A673 (cell line): ENCODE data around the gene DNAL4. TPM values are rescaled to one million over a fixed set of nuclear protein-coding genes. Genes with fewer than 3 reads are reported as not detected.

Source experiments
- BruUV-seq: library from RNA; stranded (reverse); fragments of 400-500 nt; replicated peaks from 2 replicates; lab custom pipeline; 2021; lab: Mats Ljungman, UMichigan
- CTCF ChIA-PET: fragments of 300-600 bp; sonication (Branson Sonifier 250); formaldehyde crosslinking; loops from one replicate; lab custom pipeline; 2022; ENCODE audit warnings: antibody characterized with exemption; lab: Charles Lee
- POLR2A ChIA-PET: fragments of 300-600 bp; sonication (Branson Sonifier 250); formaldehyde crosslinking; loops from one replicate; lab custom pipeline; 2022; ENCODE audit warnings: antibody characterized with exemption; ENCODE audit not compliant: low non-redundant PET; lab: Charles Lee
- DNase-seq: peaks from one replicate; pipeline ENCODE4 v3.0.0-alpha.2; 2015; ENCODE audit warnings: low spot score
- H3K27ac ChIP-seq: fragments of 200-600 bp; sonication (generic); 2 replicates; pipeline ENCODE4 v1.5.1; 2016; ENCODE audit warnings: mixed run types, low read depth, mild to moderate bottlenecking, mixed read lengths, antibody characterized with exemption, low read length; ENCODE audit not compliant: poor library complexity, severe bottlenecking
- H3K27me3 ChIP-seq: fragments of 200-600 bp; sonication (generic); replicated peaks from 2 replicates; pipeline ENCODE4 v1.6.1; 2017; ENCODE audit warnings: mixed run types, low read depth, mild to moderate bottlenecking, mixed read lengths, antibody characterized with exemption, low read length; ENCODE audit not compliant: insufficient read depth, poor library complexity
- H3K36me3 ChIP-seq: fragments of 200-600 bp; sonication (generic); 2 replicates; pipeline ENCODE4 v1.6.1; 2016; ENCODE audit warnings: mixed run types, mild to moderate bottlenecking, mixed read lengths, antibody characterized with exemption, low read length; ENCODE audit not compliant: insufficient read depth, poor library complexity, severe bottlenecking
- H3K4me1 ChIP-seq: fragments of 200-600 bp; sonication (generic); 2 replicates; pipeline ENCODE4 v1.6.1; 2017; ENCODE audit warnings: mixed run types, mild to moderate bottlenecking, mixed read lengths, antibody characterized with exemption, low read length; ENCODE audit not compliant: insufficient read depth, poor library complexity, severe bottlenecking
- H3K4me3 ChIP-seq: fragments of 200-600 bp; sonication (generic); 2 replicates; pipeline ENCODE4 v1.5.1; 2016; ENCODE audit warnings: low read depth, mixed run types, mild to moderate bottlenecking, mixed read lengths, low read length; ENCODE audit not compliant: poor library complexity, severe bottlenecking
- H3K9me3 ChIP-seq: fragments of 200-600 bp; sonication (generic); 2 replicates; pipeline ENCODE4 v1.6.1; 2016; ENCODE audit warnings: mixed run types, low read depth, mild to moderate bottlenecking, mixed read lengths, antibody characterized with exemption, low read length; ENCODE audit not compliant: poor library complexity, severe bottlenecking
- EZH2 ChIP-seq: fragments of 200-600 bp; sonication (generic); IDR thresholded peaks from 2 replicates; pipeline ENCODE4 v1.6.1; 2017; ENCODE audit warnings: borderline replicate concordance, low read depth, mild to moderate bottlenecking, mixed read lengths, antibody characterized with exemption, low read length; ENCODE audit not compliant: poor library complexity, severe bottlenecking
- intact Hi-C: fragments of 100-400 bp; cut with micrococcal nuclease; formaldehyde crosslinking; loops from one replicate; pipeline ENCODE4 v1.10.0; 2022; ENCODE audit not compliant: unreplicated experiment
- total RNA-seq: library from RNA; stranded (reverse); gene quantifications from 2 replicates; pipeline ENCODE4 v1.2.3, GENCODE V29; 2021
- TF ChIP-seq, protein P1 (sequence below): fragments of 300-800, 200-600 bp; sonication (generic); conservative IDR thresholded peaks from 2 replicates; pipeline ENCODE4 v1.5.1; 2017; ENCODE audit warnings: low read depth, mild to moderate bottlenecking, antibody characterized with exemption, low read length, moderate library complexity, mixed read lengths

DNAL4 gene
- total RNA-seq, 1 experiment from 2014 or later, result 59.1 TPM

- ChIA-PET POLR2A (no interaction called here), CTCF (interaction anchor here (0.9 kb wide), 1 partner anchor 103 kb away, joined by 3 read pairs; no protein-coding TSS in a partner anchor)
- TF ChIP-seq EZH2, result no peak
- TF ChIP-seq, protein P1, sequence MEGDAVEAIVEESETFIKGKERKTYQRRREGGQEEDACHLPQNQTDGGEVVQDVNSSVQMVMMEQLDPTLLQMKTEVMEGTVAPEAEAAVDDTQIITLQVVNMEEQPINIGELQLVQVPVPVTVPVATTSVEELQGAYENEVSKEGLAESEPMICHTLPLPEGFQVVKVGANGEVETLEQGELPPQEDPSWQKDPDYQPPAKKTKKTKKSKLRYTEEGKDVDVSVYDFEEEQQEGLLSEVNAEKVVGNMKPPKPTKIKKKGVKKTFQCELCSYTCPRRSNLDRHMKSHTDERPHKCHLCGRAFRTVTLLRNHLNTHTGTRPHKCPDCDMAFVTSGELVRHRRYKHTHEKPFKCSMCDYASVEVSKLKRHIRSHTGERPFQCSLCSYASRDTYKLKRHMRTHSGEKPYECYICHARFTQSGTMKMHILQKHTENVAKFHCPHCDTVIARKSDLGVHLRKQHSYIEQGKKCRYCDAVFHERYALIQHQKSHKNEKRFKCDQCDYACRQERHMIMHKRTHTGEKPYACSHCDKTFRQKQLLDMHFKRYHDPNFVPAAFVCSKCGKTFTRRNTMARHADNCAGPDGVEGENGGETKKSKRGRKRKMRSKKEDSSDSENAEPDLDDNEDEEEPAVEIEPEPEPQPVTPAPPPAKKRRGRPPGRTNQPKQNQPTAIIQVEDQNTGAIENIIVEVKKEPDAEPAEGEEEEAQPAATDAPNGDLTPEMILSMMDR, result no peak
- H3K9me3 ChIP-seq, result no peaks in the 10 kb centered on the region
- DNase-seq, result no peak
- H3K36me3 ChIP-seq, result no peaks in the 10 kb centered on the region
- H3K4me3 ChIP-seq, result no peak overlapping the region
- BruUV-seq, result no TSS peak
- no peak overlapping the region for H3K27ac ChIP-seq
- H3K4me1 ChIP-seq, result peaks cover 35% of the 10 kb centered on the region
- no peaks in the 10 kb centered on the region for H3K27me3 ChIP-seq
- intact Hi-C loops, result loop anchor here (5.0 kb wide), 2 partner anchors 35 to 350 kb away; no protein-coding TSS in a partner anchor
These were observed 26.6 kb downstream of the DNAL4 start for GRCh38 chr22:38767313-38767712.

DNA sequence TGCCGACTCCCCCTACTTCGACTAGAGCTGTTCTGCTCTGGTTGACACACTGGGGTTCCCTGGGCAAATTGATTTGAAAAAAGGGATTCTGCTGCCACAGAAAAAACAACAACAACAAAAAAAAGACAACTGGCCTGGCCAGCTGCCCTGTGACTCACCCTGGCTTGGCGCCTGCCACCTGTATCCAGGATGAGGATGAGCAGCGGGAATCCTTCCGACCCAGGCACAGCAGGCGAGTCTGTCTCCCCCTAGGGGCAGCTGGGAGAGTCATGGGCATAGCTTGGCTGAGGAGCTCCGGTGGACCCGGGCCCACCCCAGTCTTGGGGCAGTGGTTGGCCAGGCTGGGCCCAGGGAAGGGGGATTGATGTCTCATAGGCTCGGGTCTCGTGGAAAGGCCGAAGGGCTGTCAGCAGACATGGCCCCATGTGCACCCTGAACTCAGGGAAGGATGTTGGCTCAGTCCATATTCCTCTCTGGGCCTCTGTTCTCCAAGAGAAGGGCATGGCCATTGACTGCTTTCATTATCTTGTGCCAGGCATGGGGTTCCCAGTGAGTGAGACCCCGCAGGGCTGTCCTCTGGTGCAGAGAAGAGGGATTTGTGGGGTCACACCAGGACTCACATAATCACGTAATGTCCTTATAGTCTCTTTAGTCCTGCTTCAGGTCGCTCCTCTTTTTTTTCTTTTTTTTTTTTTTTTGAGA lies 27.7 kb downstream of the DNAL4 start:
- POLR2A ChIA-PET, result no interaction called here
- CTCF ChIA-PET, result interaction anchor here (0.5 to 1.2 kb wide), 8 partner anchors 12 to 714 kb away, joined by 3 to 8 read pairs (median 4); no protein-coding TSS in a partner anchor
- intact Hi-C loops, result loop anchor here (5.0 kb wide), 2 partner anchors 36 to 351 kb away; no protein-coding TSS in a partner anchor

GRCh38 chr22:38762551-38762983 lies 31.4 kb downstream of the DNAL4 start:
- DNase-seq, result peak; percentile 43
- CTCF ChIA-PET, result interaction anchor here (0.7 kb wide), 1 partner anchor 946 kb away, joined by 4 read pairs; no protein-coding TSS in a partner anchor

More for the DNA sequence above, 27.7 kb downstream of the DNAL4 start:
- no peak overlapping the region for H3K4me3 ChIP-seq
- H3K27me3 ChIP-seq, result no peaks in the 10 kb centered on the region
- peak; percentile 79 for DNase-seq
- H3K4me1 ChIP-seq, result peaks cover 42% of the 10 kb centered on the region
- no peaks in the 10 kb centered on the region for H3K36me3 ChIP-seq
- TF ChIP-seq, protein P1, result peak; percentile 94
- TF ChIP-seq EZH2, result no peak
- H3K27ac ChIP-seq, result peak overlapping the region; percentile 7
- BruUV-seq, result no TSS peak
- H3K9me3 ChIP-seq, result no peaks in the 10 kb centered on the region

More at GRCh38 chr22:38762551-38762983, 31.4 kb downstream of the DNAL4 start:
- TF ChIP-seq EZH2, result no peak
- TF ChIP-seq, protein P1, result no peak
- Histone ChIP-seq H3K27ac (peak overlapping the region; percentile 27), H3K27me3 (no peaks in the 10 kb centered on the region), H3K9me3 (no peaks in the 10 kb centered on the region), H3K4me3 (no peak overlapping the region), H3K4me1 (peaks cover 54% of the 10 kb centered on the region), H3K36me3 (no peaks in the 10 kb centered on the region)
- intact Hi-C loops, result no loop called here
- POLR2A ChIA-PET, result no interaction called here
- BruUV-seq, result no TSS peak
